Suprapubic skin (tissue), 4 donors: ENCODE measurements around the gene ABHD4. TPM values are rescaled to one million over a fixed set of nuclear protein-coding genes. Genes with fewer than 3 reads are reported as not detected.
"Not testable (repeated sequence)": the region's sequence is repeated elsewhere in the genome, so short reads cannot be mapped to it uniquely, and the experiment has no call there.

Experiments
- DNase-seq, 2 donors: peaks; one replicate each; pipeline ENCODE4 v3.0.0-alpha.2; 2019; ENCODE audit warnings: low spot score in 2 of 2
- H3K27ac ChIP-seq: fragments of 200-600 bp; sonication (generic); one replicate; pipeline ENCODE4 v1.5.1; 2019
- H3K27me3 ChIP-seq: fragments of 200-600 bp; sonication (generic); one replicate; pipeline ENCODE4 v1.5.1; 2019
- H3K36me3 ChIP-seq: fragments of 200-600 bp; sonication (generic); one replicate; pipeline ENCODE4 v1.5.1; 2019
- H3K4me1 ChIP-seq: fragments of 200-600 bp; sonication (generic); one replicate; pipeline ENCODE4 v1.5.1; 2019
- H3K4me3 ChIP-seq: fragments of 200-600 bp; sonication (generic); one replicate; pipeline ENCODE4 v1.5.1; 2019; ENCODE audit warnings: mild to moderate bottlenecking
- H3K9me3 ChIP-seq: fragments of 200-600 bp; sonication (generic); one replicate; pipeline ENCODE4 v1.5.1; 2019
- CTCF ChIP-seq, 2 donors: fragments of 200-600 bp in 1 of 2; fragments of 450-650 bp in 1 of 2; sonication (generic) in 1 of 2; IDR thresholded peaks; one replicate each; pipeline ENCODE4 v1.5.1; 2016 to 2019; ENCODE audit warnings: antibody characterized with exemption in 2 of 2, mild to moderate bottlenecking in 1 of 2, moderate library complexity in 1 of 2
- EP300 ChIP-seq: sonication (generic); formaldehyde crosslinking; IDR thresholded peaks from one replicate; pipeline ENCODE4 v1.6.1; 2017; ENCODE audit warnings: antibody characterized with exemption
- POLR2A ChIP-seq, 2 donors: fragments of 450-650 bp; IDR thresholded peaks; one replicate each; pipeline ENCODE4 v1.6.1; 2017; ENCODE audit warnings: antibody characterized with exemption in 2 of 2, mild to moderate bottlenecking in 2 of 2, moderate library complexity in 2 of 2
- POLR2AphosphoS5 ChIP-seq, 3 donors: sonication (generic); formaldehyde crosslinking; IDR thresholded peaks; one replicate each; pipeline ENCODE4 v1.6.1; 2017; ENCODE audit warnings: antibody characterized with exemption in 3 of 3
- WGBS: methylation state at CpG from one replicate; pipeline ENCODE4 v1.1.5; 2018; 5-methylcytosine and 5-hydroxymethylcytosine counted together
- total RNA-seq, 4 donors: library from RNA; depleted of rRNA; stranded (reverse); fragments of >200 nt; gene quantifications; one replicate each; pipeline ENCODE4 v1.1.0, GENCODE V29; 2016

ABHD4 gene
- total RNA-seq, 4 donors from 2014 or later = 15.3 to 30.4 (median 21.8) TPM

- Histone ChIP-seq H3K9me3 (no peaks in the 10 kb centered on the region), H3K36me3 (peaks cover 32% of the 10 kb centered on the region), H3K27me3 (no peaks in the 10 kb centered on the region), H3K4me1 (no peaks in the 10 kb centered on the region), H3K4me3 (no peak overlapping the region), H3K27ac (no peak overlapping the region)
- 84% methylated on average over 3 of the region's 3 CpGs for WGBS
- DNase-seq = no peak
- TF ChIP-seq CTCF (IDR thresholded peaks at IDR 0.05) (no peak), POLR2A (IDR thresholded peaks at IDR 0.05) (no peak), POLR2AphosphoS5 (IDR thresholded peaks at IDR 0.05) (no peak), EP300 (no peak)
Observed at GRCh38 chr14:22565391-22565945, 32.6 kb upstream of the ABHD4 start.

GRCh38 chr14:22566266-22566665 lies 31.8 kb upstream of the ABHD4 start:
- not testable (repeated sequence) for H3K4me3 ChIP-seq, DNase-seq, H3K9me3 ChIP-seq, H3K27me3 ChIP-seq, H3K4me1 ChIP-seq, H3K27ac ChIP-seq
- WGBS = 95% methylated on average over 9 of the region's 9 CpGs
- H3K36me3 ChIP-seq = peaks cover 32% of the 10 kb centered on the region

GRCh38 chr14:22566845-22567244 lies 31.3 kb upstream of the ABHD4 start:
- H3K27me3 ChIP-seq = no peaks in the 10 kb centered on the region
- WGBS = 87% methylated on average over 2 of the region's 2 CpGs
- H3K36me3 ChIP-seq = peaks cover 32% of the 10 kb centered on the region
- TF ChIP-seq EP300 (no peak), POLR2A (IDR thresholded peaks at IDR 0.05) (no peak), POLR2AphosphoS5 (IDR thresholded peaks at IDR 0.05) (no peak), CTCF (IDR thresholded peaks at IDR 0.05) (no peak)
- no peaks in the 10 kb centered on the region for H3K4me1 ChIP-seq
- no peaks in the 10 kb centered on the region for H3K9me3 ChIP-seq
- no peak overlapping the region for H3K4me3 ChIP-seq
- no peak overlapping the region for H3K27ac ChIP-seq
- DNase-seq = no peak

GRCh38 chr14:22567437-22567836 lies 30.7 kb upstream of the ABHD4 start:
- Histone ChIP-seq H3K36me3 (peaks cover 37% of the 10 kb centered on the region), H3K4me1 (no peaks in the 10 kb centered on the region), H3K4me3 (no peak overlapping the region), H3K27ac (no peak overlapping the region), H3K27me3 (no peaks in the 10 kb centered on the region), H3K9me3 (no peaks in the 10 kb centered on the region)
- no peak for TF ChIP-seq EP300
- no peak for TF ChIP-seq CTCF (IDR thresholded peaks at IDR 0.05)
- 81% methylated on average over 1 of the region's 1 CpG for WGBS
- DNase-seq = no peak

GRCh38 chr14:22569106-22569736 lies 28.9 kb upstream of the ABHD4 start:
- TF ChIP-seq EP300 = no peak
- no peak for TF ChIP-seq CTCF (IDR thresholded peaks at IDR 0.05)
- no peak for TF ChIP-seq POLR2A (IDR thresholded peaks at IDR 0.05)
- no peak for TF ChIP-seq POLR2AphosphoS5 (IDR thresholded peaks at IDR 0.05)
- Histone ChIP-seq H3K27ac (no peak overlapping the region), H3K27me3 (no peaks in the 10 kb centered on the region), H3K36me3 (peaks cover 44% of the 10 kb centered on the region), H3K9me3 (no peaks in the 10 kb centered on the region), H3K4me3 (no peak overlapping the region), H3K4me1 (no peaks in the 10 kb centered on the region)
- DNase-seq = no peak
- 87% methylated on average over 6 of the region's 6 CpGs for WGBS

GRCh38 chr14:22569737-22570131 lies 28.4 kb upstream of the ABHD4 start:
- no peaks in the 10 kb centered on the region for H3K9me3 ChIP-seq
- no peak overlapping the region for H3K27ac ChIP-seq
- no peak for TF ChIP-seq CTCF (IDR thresholded peaks at IDR 0.05)
- TF ChIP-seq POLR2AphosphoS5 (IDR thresholded peaks at IDR 0.05) = no peak
- no peak for TF ChIP-seq POLR2A (IDR thresholded peaks at IDR 0.05)
- TF ChIP-seq EP300 = no peak
- 70% methylated on average over 3 of the region's 3 CpGs for WGBS
- no peaks in the 10 kb centered on the region for H3K4me1 ChIP-seq
- peaks cover 44% of the 10 kb centered on the region for H3K36me3 ChIP-seq
- no peak for DNase-seq
- no peak overlapping the region for H3K4me3 ChIP-seq
- no peaks in the 10 kb centered on the region for H3K27me3 ChIP-seq
